HCT116 (cell line): ENCODE measurements around the gene MUC6. TPM values are rescaled to one million over a fixed set of nuclear protein-coding genes. Genes with fewer than 3 reads are reported as not detected.
A peak's percentile ranks its signal among the peaks of the same experiment; 100 is the strongest.

Source experiments
- ATAC-seq: fragments of 200-7000 bp; cut with Tn5 transposase; 2 replicates; pipeline ENCODE4 v1.9.1; 2020; ENCODE audit warnings: mild to moderate bottlenecking, moderate library complexity
- BruUV-seq: library from RNA; stranded (reverse); fragments of 400-500 nt; replicated peaks from 2 replicates; lab custom pipeline; 2021; lab: Mats Ljungman, UMichigan
- CTCF ChIA-PET: fragments of 300-600 bp; sonication (Branson Sonifier 250); formaldehyde crosslinking; loops from one replicate; lab custom pipeline; 2021; ENCODE audit warnings: antibody characterized with exemption; lab: Charles Lee
- POLR2A ChIA-PET: fragments of 300-600, 350-600 bp; sonication (Branson Sonifier 250); formaldehyde crosslinking; loops from one replicate; lab custom pipeline; 2021; ENCODE audit warnings: antibody characterized with exemption; lab: Charles Lee
- RAD21 ChIA-PET, 2 experiments: fragments of 300-600 bp; sonication (Branson Sonifier 250); formaldehyde crosslinking; loops; one replicate each; lab custom pipeline; 2023; ENCODE audit warnings: low total read pairs in 2 of 2; ENCODE audit not compliant: uncharacterized antibody in 2 of 2, unreplicated experiment in 2 of 2, low non-redundant PET in 1 of 2; lab: Charles Lee
- DNase-seq: peaks from one replicate; pipeline ENCODE4 v3.0.0-alpha.2; 2010; ENCODE audit warnings: low read depth, low spot score
- H2AFZ ChIP-seq: fragments of 200-600 bp; shearing (Covaris generic), sonication (generic); 2 replicates; pipeline ENCODE4 v1.6.1; 2017; ENCODE audit warnings: low read depth, mixed run types, mixed read lengths, antibody characterized with exemption, low read length; ENCODE audit not compliant: poor library complexity, severe bottlenecking
- H3K27ac ChIP-seq: 2 replicates; pipeline ENCODE4 v1.5.1; 2012; ENCODE audit warnings: low read depth, low read length
- H3K27me3 ChIP-seq: fragments of 200-600 bp; sonication (generic); 2 replicates; pipeline ENCODE4 v1.6.1; 2016; ENCODE audit warnings: mixed run types, low read length, mixed read lengths; ENCODE audit not compliant: insufficient read depth
- H3K36me3 ChIP-seq, 2 experiments: fragments of 200-500 bp in 1 of 2; fragments of 200-600 bp in 1 of 2; sonication (Bioruptor generic) in 1 of 2; sonication (generic) in 1 of 2; 2 replicates each; pipeline versions ENCODE4 v1.5.1 to v1.6.1; 2014 to 2016; ENCODE audit warnings: low read length in 2 of 2, inconsistent platforms in 1 of 2, mixed read lengths in 1 of 2, mixed run types in 1 of 2; ENCODE audit not compliant: insufficient read depth in 2 of 2, control insufficient read depth in 1 of 2
- H3K4me1 ChIP-seq, 2 experiments: fragments of 200-600 bp in 1 of 2; sonication (generic) in 1 of 2; 2 replicates each; pipeline versions ENCODE4 v1.5.1 to v1.6.1; 2012 to 2017; ENCODE audit warnings: low read length in 2 of 2, inconsistent platforms in 1 of 2, mild to moderate bottlenecking in 1 of 2, mixed read lengths in 1 of 2, mixed run types in 1 of 2, moderate library complexity in 1 of 2; ENCODE audit not compliant: insufficient read depth in 2 of 2, control insufficient read depth in 1 of 2
- H3K4me2 ChIP-seq: fragments of 200-600 bp; sonication (generic); 2 replicates; pipeline ENCODE4 v1.6.1; 2017; ENCODE audit warnings: mixed run types, low read length, mixed read lengths
- H3K4me3 ChIP-seq, 2 experiments: fragments of 200-600 bp in 1 of 2; sonication (generic) in 1 of 2; replicated peaks in 1 of 2; 2 replicates each; pipeline ENCODE4 v1.5.1; 2011 to 2016; ENCODE audit warnings: low read length in 2 of 2, control low read depth in 1 of 2, low read depth in 1 of 2, mild to moderate bottlenecking in 1 of 2, mixed read lengths in 1 of 2, mixed run types in 1 of 2
- H3K79me2 ChIP-seq: fragments of 200-600 bp; sonication (generic); 2 replicates; pipeline ENCODE4 v1.6.1; 2017; ENCODE audit warnings: mild to moderate bottlenecking, mixed run types, low read length, moderate library complexity, mixed read lengths; ENCODE audit not compliant: insufficient read depth
- H3K9ac ChIP-seq: fragments of 200-600 bp; sonication (generic); 2 replicates; pipeline ENCODE4 v1.6.1; 2016; ENCODE audit warnings: low read length, mixed read lengths
- H3K9me2 ChIP-seq: fragments of 200-600 bp; sonication (generic), shearing (Covaris generic); 2 replicates; pipeline ENCODE4 v1.6.1; 2017; ENCODE audit warnings: mixed run types, mild to moderate bottlenecking, moderate library complexity; ENCODE audit not compliant: insufficient read depth
- H3K9me3 ChIP-seq, 2 experiments: fragments of 200-500 bp in 1 of 2; fragments of 200-600 bp in 1 of 2; sonication (Bioruptor generic) in 1 of 2; sonication (generic) in 1 of 2; 2 replicates each; pipeline ENCODE4 v1.6.1; 2014 to 2017; ENCODE audit warnings: low read length in 2 of 2, mixed read lengths in 2 of 2, inconsistent platforms in 1 of 2, low read depth in 1 of 2, mild to moderate bottlenecking in 1 of 2, mixed run types in 1 of 2, moderate library complexity in 1 of 2; ENCODE audit not compliant: control insufficient read depth in 1 of 2, insufficient read depth in 1 of 2
- H4K20me1 ChIP-seq: fragments of 200-600 bp; sonication (generic), shearing (Covaris generic); 2 replicates; pipeline ENCODE4 v1.6.1; 2017; ENCODE audit warnings: mixed run types, mild to moderate bottlenecking, moderate library complexity; ENCODE audit not compliant: insufficient read depth
- ELF1 ChIP-seq: IDR thresholded peaks from 2 replicates; pipeline ENCODE4 v1.6.1; 2012; ENCODE audit warnings: low read depth, borderline replicate concordance
- EZH2phosphoT487 ChIP-seq: fragments of 200-600 bp; IDR thresholded peaks from 2 replicates; pipeline ENCODE4 v1.6.1; 2018; ENCODE audit warnings: antibody characterized with exemption, borderline replicate concordance
- FOSL1 ChIP-seq: IDR thresholded peaks from 2 replicates; pipeline ENCODE4 v1.6.1; 2012; ENCODE audit warnings: low read depth
- POLR2AphosphoS5 ChIP-seq: IDR thresholded peaks from 2 replicates; pipeline ENCODE4 v1.6.1; 2011; ENCODE audit warnings: mild to moderate bottlenecking, low read depth, low read length, moderate library complexity
- RAD21 ChIP-seq: IDR thresholded peaks from 2 replicates; pipeline ENCODE4 v1.6.1; 2012; ENCODE audit warnings: low read depth, mild to moderate bottlenecking
- TCF7L2 ChIP-seq: IDR thresholded peaks from 2 replicates; pipeline ENCODE4 v1.7.0; 2011; ENCODE audit warnings: borderline replicate concordance, inconsistent platforms; ENCODE audit not compliant: insufficient read depth, insufficient read length; ENCODE audit errors: extremely low read depth
- intact Hi-C: fragments of 100-400 bp; cut with micrococcal nuclease; formaldehyde crosslinking; loops from 2 replicates; pipeline ENCODE4 v1.10.0; 2022
- total RNA-seq: library from RNA; stranded (reverse); gene quantifications from one replicate; pipeline ENCODE4 v1.2.1, GENCODE V29; 2021; ENCODE audit not compliant: unreplicated experiment
- TF ChIP-seq, protein P1 (sequence below): IDR thresholded peaks from 2 replicates; pipeline ENCODE4 v1.6.1; 2012; ENCODE audit warnings: low read depth
- TF ChIP-seq, protein P2 (sequence below): IDR thresholded peaks from 2 replicates; pipeline ENCODE4 v1.6.1; 2012

MUC6 gene
- total RNA-seq, 1 experiment from 2014 or later: 0.02 TPM

DNA sequence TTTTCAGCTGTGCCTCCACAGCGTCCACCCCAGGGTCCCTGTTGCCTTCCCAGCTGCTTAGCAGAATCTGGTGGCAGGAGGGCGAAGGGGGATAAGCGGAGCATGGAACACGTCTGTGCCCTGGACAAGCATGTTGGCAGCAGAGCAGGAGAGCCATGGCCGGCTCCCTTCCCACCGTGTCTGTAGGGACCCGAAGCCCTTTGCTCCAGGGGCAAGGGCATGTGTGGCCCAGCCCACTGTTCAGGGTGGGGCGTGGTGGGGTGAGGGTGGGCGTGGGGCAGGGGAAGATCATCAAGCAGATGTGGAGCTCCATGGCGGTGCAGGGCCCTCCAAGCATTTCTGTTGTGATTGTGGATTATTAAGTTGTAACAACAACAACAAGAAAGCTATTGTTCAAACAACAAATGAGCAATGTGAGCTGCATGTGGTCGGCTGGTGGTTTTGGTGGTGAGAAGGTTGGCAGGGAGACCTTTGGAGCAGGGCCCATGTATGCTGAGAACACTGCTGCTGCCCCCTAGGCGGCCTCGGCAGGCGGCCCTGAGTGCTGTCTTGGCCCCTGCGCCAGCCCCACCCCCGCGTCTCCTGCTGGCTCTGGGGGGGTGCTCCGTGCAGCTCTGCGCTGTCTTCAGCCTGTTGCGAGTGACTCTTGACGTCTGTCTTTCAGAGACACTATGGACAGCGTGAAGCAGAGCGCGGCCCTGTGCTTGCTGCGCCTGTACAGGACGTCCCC, 59.9 kb downstream of the MUC6 start:
- H3K9ac ChIP-seq: no peak overlapping the region
- H3K9me2 ChIP-seq: no peaks in the 10 kb centered on the region
- H3K27me3 ChIP-seq: no peaks in the 10 kb centered on the region
- no peak for TF ChIP-seq ELF1
- no peak for TF ChIP-seq TCF7L2
- no peak for TF ChIP-seq FOSL1
- TF ChIP-seq RAD21: no peak
- TF ChIP-seq, protein P1, sequence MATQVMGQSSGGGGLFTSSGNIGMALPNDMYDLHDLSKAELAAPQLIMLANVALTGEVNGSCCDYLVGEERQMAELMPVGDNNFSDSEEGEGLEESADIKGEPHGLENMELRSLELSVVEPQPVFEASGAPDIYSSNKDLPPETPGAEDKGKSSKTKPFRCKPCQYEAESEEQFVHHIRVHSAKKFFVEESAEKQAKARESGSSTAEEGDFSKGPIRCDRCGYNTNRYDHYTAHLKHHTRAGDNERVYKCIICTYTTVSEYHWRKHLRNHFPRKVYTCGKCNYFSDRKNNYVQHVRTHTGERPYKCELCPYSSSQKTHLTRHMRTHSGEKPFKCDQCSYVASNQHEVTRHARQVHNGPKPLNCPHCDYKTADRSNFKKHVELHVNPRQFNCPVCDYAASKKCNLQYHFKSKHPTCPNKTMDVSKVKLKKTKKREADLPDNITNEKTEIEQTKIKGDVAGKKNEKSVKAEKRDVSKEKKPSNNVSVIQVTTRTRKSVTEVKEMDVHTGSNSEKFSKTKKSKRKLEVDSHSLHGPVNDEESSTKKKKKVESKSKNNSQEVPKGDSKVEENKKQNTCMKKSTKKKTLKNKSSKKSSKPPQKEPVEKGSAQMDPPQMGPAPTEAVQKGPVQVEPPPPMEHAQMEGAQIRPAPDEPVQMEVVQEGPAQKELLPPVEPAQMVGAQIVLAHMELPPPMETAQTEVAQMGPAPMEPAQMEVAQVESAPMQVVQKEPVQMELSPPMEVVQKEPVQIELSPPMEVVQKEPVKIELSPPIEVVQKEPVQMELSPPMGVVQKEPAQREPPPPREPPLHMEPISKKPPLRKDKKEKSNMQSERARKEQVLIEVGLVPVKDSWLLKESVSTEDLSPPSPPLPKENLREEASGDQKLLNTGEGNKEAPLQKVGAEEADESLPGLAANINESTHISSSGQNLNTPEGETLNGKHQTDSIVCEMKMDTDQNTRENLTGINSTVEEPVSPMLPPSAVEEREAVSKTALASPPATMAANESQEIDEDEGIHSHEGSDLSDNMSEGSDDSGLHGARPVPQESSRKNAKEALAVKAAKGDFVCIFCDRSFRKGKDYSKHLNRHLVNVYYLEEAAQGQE: no peak
- TF ChIP-seq, protein P2, sequence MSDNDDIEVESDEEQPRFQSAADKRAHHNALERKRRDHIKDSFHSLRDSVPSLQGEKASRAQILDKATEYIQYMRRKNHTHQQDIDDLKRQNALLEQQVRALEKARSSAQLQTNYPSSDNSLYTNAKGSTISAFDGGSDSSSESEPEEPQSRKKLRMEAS: no peak
- TF ChIP-seq EZH2phosphoT487: no peak
- no peak for TF ChIP-seq POLR2AphosphoS5
- H3K4me2 ChIP-seq: no peak overlapping the region
- H3K79me2 ChIP-seq: 0 out of 2 replicates have a peak, but pooled peaks cover 3% of the 10 kb centered on the region
- ATAC-seq (peak; percentile 18; the same call in 1 of the 2 replicates), DNase-seq (no peak)
- CTCF ChIA-PET: no interaction called here
- no TSS peak for BruUV-seq
- RAD21 ChIA-PET: no interaction called here
- no peaks in the 10 kb centered on the region for H3K9me3 ChIP-seq
- H2AFZ ChIP-seq: no peak overlapping the region
- no peak overlapping the region for H3K27ac ChIP-seq
- H3K4me1 ChIP-seq: no peaks in the 10 kb centered on the region
- H4K20me1 ChIP-seq: no peaks in the 10 kb centered on the region
- intact Hi-C loops: no loop called here
- H3K4me3 ChIP-seq: no peak overlapping the region
- POLR2A ChIA-PET: no interaction called here
- peaks cover 25 to 41% of the 10 kb centered on the region in 2 experiments; a peak in 3 of 4 replicates for H3K36me3 ChIP-seq
